AG20443 (cell line): ENCODE results near the gene REPIN1.

ENCODE experiments used
- DNase-seq: peaks from one replicate; pipeline ENCODE4 v3.0.0; 2012; ENCODE audit warnings: low spot score, mixed read lengths

Gene REPIN1

DNA sequence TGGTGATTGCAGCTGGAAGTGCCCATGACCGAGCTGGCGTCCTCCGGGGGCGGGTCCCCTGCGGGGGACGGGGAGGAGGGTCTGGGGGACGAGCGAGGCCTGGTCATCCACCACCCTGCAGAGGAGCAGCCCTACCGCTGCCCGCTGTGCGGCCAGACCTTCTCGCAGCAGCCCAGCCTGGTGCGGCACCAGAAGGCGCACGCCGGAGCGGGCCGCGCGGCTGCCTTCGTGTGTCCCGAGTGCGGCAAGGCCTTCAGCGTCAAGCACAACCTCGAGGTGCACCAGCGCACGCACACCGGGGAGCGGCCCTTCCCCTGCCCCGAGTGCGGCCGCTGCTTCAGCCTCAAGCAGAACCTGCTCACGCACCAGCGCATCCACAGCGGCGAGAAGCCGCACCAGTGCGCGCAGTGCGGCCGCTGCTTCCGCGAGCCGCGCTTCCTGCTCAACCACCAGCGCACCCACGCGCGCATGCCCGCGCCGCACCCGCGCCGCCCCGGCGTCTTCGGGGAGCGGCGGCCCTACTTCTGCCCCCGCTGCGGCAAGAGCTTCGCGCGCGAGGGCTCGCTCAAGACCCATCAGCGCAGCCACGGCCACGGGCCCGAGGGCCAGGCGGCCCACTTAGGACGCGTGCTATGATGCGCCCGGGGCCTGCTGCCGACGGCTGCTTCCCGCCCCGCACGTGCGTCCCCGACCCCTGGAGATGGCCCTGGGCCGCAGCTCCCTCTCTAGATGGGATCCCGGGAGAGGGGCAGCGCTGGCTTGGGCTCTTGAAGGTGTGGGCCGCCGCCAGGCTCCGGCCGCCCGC is 39.2 kb downstream of the REPIN1 start:
- no peak for DNase-seq

DNA sequence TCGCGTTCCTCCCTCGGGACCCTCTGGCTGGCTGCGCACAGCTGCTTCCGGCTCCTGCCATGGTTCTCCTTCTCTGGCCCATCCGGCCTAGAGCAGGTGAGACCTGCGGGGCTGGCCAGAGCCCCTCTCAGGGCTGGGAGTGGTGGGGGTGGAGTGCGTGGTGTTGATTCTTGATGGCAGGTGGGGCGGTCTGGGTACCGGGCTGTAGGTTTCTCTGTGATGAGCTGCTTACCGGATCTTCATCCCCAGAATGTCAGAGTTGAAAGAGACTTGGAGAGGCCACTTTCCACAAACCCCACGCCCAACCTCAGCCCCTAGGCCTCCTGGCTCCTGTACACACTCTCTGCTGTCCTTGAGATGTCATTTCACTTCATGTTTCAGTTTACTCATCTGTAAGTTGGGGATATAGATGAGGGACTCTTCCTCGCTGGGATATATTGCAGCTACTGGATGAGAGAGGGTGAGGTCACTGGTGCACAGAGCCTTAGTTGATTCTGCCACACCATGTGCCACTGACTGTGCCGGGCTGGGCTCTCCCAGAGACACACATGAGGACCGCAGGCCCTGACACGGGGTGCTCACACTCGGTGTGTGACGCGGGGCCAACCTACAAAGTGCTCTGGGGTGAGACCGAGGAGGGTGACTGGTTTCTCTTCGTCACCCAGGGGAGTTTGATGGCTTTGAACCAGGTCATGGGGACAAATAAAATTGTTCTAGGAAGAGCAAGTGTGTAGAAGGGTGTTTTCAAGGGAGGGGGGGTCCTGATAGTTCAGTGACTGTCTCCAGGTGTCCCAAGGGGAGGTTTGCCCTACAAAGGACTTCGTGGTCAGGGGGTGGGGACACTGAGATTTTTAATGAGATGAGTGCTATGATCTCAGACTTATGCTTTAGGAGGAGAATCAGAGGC is 40.0 kb downstream of the REPIN1 start:
- no peak for DNase-seq

DNA sequence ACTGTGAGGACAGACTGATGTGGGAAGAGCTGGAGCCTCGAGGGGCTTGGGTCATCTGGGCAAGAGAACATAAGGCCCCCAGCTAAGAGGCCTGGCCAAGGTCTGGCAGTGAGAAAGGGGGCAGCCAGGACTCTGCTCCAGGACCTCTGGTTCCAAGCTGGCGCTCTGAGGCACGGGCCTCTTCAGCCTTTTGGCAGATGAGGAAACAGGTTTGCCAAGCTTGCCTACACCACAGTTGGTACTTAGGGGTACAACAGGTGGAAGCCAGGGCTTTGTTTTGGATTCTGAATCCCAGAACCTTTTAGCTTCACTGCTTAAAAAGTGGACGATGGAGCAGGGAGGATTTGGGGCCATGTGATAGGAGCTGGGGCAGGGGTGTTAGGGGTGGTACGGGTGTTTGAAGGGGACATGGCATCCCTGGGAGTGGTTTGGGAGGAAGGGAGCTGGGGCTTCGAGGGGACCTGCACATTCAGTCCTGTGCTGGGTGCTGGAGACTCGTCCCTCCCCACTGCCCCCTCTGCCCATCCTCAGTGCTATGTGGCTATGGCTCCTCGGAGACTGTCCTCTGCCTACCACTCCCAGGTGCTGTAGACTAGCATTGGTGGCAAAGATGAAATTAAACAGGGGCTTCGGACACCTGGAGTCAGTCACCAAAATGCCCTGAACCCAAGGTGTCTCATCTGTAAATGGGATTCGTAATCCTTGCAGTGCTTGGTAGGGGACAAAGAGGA is 40.8 kb downstream of the REPIN1 start:
- DNase-seq, result no peak

DNA sequence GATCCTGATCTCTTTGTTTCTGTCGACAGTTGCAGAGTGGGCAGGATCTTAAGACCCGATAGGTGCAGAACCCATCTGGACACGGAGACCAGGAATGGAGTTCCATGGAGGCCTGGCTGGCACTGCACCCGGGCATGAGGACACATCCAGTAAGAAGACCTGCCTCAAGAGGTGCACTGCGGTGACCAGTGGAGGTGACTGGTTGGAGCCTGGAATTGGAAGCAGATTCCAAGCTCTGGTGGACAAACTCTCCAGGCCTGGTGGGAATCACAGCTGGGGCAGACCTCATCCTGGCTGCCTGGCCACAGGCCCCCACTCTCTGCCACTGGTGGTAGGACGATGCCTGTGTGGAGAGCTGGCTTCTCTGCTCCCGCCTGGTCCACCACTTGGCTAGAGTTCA is 41.5 kb downstream of the REPIN1 start:
- DNase-seq, result no peak

DNA sequence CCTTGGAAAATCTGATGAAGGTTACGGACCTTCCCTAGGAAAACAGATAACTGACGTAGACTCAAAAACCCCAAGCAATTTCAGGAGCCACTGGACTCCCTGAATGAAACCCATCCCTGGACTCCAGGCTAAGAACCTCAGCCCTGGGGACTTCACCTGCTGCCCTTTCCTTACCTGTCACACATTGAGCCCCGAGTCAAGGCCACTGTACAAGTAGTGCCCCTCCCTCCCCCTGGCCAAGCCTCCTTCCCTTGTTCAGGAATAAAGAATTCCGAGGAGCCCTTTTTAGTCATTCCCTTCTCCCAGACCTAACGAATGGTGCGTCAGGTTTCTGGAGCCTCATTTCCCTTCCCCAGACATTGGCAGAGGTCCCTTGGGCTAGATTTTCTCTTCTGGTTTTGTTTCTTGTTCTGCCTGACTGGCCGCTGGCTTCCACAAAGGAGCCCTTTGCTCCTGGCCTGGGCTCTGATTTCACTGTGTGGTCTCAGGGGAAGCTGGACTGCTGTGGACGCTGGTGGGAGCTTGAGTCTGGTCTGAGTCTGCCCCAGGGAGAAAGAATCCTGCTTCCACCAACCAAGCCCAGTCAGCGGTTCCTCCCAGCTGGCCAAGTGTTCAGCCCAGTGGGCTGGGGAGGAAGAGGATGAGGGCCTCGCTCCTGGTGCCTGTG is 42.2 kb downstream of the REPIN1 start:
- DNase-seq, result no peak

DNA sequence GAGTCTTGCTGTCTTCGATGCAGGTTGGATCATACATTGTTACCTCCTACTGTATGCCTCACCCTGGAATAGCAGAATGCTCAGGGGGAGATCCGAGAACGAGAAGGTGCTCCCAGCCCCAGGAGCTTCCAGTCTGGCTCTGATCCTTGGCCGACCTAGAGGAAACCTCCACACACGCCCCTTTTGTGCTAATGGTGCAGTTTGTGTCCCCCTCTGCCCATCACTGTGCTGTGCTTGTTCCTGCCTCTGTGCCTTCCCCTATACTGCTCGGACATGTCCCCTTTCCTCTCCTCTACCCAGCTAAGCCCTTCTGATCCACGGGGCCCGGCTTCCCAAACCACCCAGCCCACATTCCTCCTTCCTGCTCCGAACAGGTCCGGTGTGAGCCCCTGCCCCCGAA is 43.0 kb downstream of the REPIN1 start:
- no peak for DNase-seq

DNA sequence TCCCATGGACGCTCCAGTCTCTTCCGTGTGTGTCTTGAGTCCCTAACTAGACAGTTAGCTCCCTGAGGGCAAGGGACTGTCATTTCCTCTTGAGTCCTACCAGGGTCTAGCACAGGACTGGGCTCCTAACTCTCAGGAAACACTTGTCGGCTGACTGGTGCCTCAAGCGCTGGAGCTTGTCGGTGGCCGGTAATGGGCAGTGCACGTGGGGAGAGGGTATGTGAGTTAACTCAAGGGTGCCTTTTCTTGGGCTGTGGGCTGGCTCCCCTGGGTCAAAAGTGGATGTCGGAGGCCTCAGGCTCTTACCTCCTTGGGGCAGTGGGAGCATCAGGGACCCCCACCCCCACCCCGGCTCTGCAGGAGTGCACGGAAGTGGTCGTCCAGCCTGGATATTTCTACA is 43.4 kb downstream of the REPIN1 start:
- no peak for DNase-seq

DNA sequence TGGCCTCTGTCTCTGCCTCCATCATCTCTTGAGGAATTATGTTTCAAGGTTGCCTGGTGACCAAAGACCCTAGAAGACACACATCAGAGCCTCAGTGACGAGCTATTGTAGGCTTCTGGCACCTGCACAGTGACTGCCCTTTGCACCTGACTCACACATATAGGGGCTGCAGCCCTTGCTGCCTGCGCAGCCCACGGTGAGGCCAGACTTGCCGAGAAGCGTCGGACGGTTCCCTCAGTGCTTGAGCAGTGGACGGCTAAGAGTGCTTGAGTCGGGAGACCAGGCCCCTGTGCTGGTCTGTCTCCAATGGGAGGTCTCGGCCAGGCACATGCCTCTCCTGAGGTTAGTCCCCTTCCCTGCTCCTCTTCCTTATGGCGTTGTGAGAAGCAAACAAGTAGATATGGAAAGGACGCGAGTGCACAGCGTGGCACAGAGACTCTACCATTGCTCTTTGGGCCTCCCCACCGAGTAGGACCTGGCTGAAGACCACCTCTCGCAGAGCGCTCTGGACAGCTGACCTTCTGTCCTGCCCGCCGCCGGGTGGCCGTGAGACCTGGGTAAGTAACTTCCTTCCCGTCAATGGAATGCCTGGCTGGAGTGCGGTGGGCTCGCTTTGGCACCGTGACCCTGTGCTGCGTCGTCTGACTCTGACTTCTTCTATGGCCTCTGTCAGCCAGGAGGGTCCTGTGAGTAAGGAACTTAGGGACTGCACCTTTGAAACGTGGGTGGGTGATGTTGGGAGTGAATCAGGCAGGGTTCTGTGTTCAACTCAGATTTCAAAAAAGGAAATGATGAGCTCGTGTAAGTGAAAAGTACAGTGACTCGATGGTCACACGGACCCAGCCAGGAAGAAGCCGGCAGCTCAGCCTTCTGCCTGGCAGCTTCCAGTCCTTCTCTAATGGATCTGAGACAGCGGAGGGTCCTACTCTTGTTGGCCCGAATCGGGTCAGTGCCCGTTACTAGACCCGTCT is 44.2 kb downstream of the REPIN1 start:
- no peak for DNase-seq

DNA sequence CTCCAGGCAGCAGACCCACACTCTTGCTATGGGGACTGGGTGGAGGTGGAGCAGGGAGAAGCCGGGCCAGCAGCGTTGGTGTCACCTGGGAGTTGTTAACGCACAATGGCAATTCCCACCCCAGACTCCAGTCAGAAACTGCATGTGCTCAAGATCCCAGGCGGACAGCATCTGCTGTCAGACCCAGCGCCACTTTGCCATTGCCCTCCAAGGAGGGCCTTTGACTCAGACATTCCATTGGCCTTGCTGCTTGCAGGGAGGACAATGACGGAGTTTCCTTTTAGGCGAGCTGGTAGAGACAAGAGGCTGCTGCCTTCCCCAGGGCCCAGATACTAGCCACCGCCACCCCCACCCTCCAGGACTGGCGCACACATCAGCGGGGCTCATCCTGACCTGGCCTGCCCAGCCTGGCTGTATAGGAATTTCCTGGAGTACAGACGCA is 45.0 kb downstream of the REPIN1 start:
- no peak for DNase-seq

DNA sequence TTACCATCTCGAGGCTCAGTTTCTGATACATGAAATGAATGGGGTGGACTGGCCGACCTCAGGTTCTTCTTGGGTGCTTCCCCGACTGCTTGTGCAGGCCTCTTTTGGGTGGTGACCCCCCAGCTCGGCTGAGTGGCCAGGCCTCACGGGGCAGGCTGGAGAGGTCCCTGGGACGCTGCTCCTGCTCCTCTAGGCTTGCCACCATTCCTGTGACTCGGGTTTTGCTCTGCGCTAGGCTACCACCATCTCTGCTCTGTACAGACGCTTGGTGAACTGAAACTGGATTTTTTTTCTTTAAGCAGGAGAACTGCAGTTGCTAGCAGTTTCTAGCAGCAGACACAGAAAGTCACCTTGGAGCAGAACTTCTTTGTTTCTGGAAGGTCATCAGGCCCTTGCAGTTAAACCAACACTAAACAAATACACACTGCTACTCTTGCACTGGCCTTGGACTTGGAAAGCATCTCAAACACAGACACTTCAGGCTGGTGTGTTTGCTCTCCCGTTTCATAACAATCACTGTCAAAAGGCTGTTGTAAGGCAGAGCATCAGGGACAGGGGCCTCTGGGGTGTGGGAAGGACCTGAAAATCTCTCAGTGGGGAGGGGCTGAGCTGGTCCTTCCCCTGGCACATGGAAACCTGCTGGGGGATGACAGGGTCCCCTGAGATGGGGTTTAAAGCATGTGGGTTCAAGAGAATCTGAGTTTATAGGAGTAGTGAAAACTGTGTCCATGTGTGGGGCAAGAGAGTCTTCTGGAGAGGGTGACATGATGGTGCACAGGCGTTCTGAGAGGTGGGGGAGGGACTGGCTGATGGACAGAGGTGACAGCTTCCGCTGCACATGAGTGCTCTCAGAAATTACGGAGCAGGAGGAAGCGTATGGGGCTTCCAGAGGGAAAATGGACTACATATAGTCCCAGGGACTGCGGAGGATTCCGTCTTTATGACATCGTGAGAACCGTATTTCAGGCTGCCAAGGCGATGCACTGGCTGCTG is 46.8 kb downstream of the REPIN1 start:
- DNase-seq, result peak; percentile 5

DNA sequence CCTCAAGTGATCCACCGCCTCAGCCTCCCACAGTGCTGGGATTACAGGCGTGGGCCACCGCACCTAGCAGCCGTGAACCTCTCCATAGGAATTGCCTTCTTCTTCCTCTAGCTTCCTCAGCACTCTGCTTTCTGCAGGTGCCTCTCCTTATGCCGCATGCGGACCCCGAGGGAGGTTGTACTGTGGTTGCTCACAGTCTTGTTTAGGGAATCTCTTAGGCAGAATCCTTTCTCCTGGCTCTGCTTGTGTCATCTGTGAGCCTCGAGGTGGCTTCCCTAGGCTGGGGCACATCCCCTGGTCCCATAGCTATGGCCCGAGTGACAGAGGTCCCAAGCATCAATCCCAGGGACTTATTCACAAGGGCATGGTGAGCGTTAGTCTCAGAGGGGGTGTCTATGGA is 48.6 kb downstream of the REPIN1 start:
- peak; percentile 1 for DNase-seq

DNA sequence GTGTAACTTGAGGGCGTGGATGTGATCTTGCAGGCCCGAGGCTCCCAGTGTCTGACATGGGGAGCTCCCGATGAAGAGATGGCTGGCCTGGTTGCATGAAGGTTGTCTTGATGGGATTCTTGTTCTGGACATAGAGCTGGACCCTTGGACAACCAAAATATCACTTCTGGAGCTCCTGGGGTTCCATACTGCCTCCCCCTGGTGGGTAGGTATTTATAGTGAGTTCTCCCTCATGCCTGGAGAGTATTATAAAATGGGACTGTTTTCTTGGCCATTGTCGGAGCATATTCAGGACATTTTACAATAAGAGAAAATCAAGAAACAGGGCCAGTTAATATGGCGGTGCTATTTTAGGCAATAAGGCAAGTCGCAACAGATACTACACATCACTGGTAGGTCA is 49.2 kb downstream of the REPIN1 start:
- DNase-seq, result peak; percentile 7

DNA sequence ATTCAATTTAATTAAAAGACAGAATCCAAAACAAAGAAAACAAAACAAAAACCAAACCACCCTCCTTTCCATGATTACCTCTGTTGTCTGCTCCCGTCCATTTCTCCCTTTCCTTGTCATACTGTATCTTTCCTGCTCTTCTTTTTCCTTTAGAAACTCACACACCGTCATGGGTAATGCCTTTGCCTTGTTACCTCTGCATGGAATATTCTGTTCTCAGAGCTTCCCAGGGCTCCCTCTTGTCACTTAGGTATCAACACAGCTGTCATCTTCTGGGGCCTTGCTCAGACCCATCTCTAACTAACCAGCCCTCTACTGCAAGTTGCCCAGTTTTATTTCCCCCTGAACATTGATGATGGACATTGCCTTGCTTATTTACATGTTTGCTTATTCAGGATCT is 51.6 kb downstream of the REPIN1 start:
- DNase-seq, result no peak

DNA sequence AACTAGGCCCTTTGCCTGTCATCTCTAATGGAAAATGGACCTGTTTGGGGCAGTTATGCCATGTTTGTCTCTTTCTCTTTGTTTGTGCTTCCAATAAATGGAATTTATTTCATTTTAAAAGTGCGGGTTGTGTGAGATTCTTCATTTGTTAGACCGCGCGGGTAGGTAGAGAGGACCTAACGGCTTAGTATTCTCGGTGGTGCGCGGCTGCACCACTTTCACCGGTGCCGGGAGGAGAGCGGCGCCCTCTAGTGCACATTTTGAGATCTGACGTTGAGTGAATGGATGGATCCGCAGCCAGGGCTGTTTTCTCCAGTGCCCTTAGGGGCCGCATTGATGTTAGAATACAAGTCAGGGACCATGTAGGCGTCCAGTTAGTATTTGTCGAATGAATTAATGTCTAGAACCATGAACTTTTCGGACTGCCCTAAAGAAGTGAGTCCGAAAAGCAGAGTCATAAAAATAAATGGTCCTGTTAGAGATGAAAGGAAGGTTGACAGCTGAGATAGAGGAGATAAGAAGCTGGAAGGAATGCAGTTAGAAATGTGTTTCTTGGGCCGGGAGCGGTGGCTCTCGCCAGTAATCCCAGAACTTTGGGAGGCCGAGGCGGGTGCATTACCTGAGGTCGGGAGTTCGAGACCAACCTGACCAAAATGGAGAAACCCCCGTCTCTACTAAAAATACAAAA is 52.5 kb downstream of the REPIN1 start:
- peak; percentile 88 for DNase-seq

DNA sequence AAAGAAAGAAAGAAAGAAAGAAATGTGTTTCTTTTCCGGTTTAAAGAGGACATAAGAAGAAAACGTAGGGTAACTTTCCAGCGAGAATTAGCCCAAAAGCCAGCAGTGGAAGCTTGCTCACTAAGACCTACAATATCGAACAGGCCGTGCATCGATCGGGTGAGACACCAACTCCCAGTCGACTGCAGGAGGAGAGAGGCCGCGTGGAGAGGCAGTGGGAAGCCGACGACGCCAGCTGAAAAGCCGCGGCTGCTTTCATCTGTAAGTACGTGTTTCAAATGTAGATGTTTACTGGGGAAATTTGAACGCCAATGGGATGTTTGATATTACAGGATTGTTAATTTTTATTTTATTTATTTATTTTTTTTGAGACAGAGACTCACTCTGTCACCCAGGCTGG is 53.2 kb downstream of the REPIN1 start:
- no peak for DNase-seq
